H1 (cell line): ENCODE measurements around the gene HMCN1. TPM values are rescaled to one million over a fixed set of nuclear protein-coding genes. Genes with fewer than 3 reads are reported as not detected.

ENCODE experiments used
- CHD7 ChIP-seq: fragments of 300-600 bp; sonication (generic); IDR thresholded peaks from 2 replicates; pipeline ENCODE4 v1.7.1; 2012; ENCODE audit warnings: low read length, moderate library complexity, mild to moderate bottlenecking, inconsistent platforms; ENCODE audit not compliant: insufficient replicate concordance
- GABPA ChIP-seq: IDR thresholded peaks from 2 replicates; pipeline ENCODE4 v1.6.1; 2011; ENCODE audit warnings: mild to moderate bottlenecking, low read length, moderate library complexity, borderline replicate concordance; ENCODE audit not compliant: insufficient read depth
- SIRT6 ChIP-seq: IDR thresholded peaks from one replicate; pipeline ENCODE4 v1.7.1; 2012; ENCODE audit warnings: low read length, inconsistent platforms
- polyA plus RNA-seq, 7 experiments: library from polyadenylated mRNA; depleted of rRNA in 3 of 7; stranded (reverse) in 5 of 7; unstranded in 2 of 7; fragments of >200 nt in 5 of 7; fragments of 200-250 nt in 2 of 7; gene quantifications; 1 replicate in 5 of 7; 2 replicates in 1 of 7; 4 replicates in 1 of 7; pipeline versions ENCODE4 v1.2.1 to v1.2.3, GENCODE V29; 2011 to 2013; ENCODE audit warnings: missing spikeins in 2 of 7, mixed read lengths in 2 of 7
- total RNA-seq: library from RNA; stranded (reverse); fragmentation: NEBNext Ultra II Directional; extraction: Animal tissue kit (Norgen Biotek cat#: 25700); gene quantifications from 2 replicates; pipeline ENCODE4 v1.2.1, GENCODE V29; 2021
- TF ChIP-seq, protein P1 (sequence below): IDR thresholded peaks from 2 replicates; pipeline ENCODE4 v1.6.1; 2011; ENCODE audit warnings: low read length, improper control_type of control experiment

The HMCN1 gene
- total and polyA plus RNA-seq, 2 of the 8 experiments (the other 6 are each of a cell fraction or from before 2014, with no cell fraction given): 13.8 to 14.6 TPM

- TF ChIP-seq CHD7 (no peak), GABPA (no peak), SIRT6 (no peak)
- TF ChIP-seq, protein P1, sequence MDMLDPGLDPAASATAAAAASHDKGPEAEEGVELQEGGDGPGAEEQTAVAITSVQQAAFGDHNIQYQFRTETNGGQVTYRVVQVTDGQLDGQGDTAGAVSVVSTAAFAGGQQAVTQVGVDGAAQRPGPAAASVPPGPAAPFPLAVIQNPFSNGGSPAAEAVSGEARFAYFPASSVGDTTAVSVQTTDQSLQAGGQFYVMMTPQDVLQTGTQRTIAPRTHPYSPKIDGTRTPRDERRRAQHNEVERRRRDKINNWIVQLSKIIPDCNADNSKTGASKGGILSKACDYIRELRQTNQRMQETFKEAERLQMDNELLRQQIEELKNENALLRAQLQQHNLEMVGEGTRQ: no peak
Observed at GRCh38 chr1:186207391-186208085, 473.3 kb downstream of the HMCN1 start (continued).
